ENCODE results near the gene PON2. TPM values are rescaled to one million over a fixed set of nuclear protein-coding genes. Genes with fewer than 3 reads are reported as not detected.

The PON2 gene
- total and polyA plus RNA-seq, 10 of the 15 experiments (the other 5 are each of a cell fraction or from before 2014, with no cell fraction given) = 22.9 to 127 (median 46.1) TPM

DNA sequence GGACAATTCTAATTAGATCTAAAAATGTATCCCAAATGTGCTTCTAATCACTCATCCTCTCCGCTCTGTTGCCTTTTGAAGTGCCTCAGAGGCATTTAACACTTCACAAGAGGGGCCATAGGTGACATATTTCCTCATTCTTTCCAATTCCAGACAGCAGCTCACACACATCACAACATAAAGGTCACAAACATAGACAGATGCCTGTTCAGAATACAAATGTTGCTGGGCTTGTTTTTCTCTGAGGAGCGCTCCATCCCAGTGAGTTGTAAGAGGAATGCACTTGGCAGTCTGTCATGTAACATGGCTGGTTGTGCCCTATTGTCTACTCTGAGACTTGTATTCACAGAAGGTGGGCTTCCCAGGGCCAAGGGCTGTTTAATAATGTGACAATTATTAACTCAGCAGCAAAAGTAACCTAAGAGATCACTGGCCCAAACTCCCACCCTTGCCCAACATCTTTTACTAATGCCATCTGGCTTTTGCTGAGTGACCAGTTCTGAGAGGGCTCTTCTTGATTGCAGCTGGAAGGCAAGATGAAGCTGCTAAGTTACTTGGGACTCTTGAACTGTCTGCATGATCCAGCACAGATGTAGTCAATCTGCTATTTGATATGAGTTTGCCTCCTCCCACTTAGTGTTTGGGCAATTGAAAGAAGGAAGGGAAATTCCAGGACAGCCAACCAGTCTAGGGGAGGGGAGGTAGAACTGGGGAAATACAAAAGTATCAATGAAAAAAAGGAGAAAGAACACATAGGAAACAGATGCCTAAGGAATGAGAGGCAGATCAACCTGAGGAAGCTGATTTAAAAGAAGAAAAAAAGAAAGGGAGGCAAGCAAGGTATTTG, 13.6 kb downstream of the PON2 start (continued):
- TF ChIP-seq FOS (IDR thresholded peaks at IDR 0.05; ENCODE audit: borderline replicate concordance, extremely low read depth, insufficient read length) (no peak), NFXL1 (IDR thresholded peaks at IDR 0.05; ENCODE audit: borderline replicate concordance) (no peak), NR2C2 (IDR thresholded peaks at IDR 0.05; ENCODE audit: borderline replicate concordance, control insufficient read depth, insufficient read length, low read depth) (no peak), SMARCA5 (IDR thresholded peaks at IDR 0.05) (no peak), RB1 (IDR thresholded peaks at IDR 0.05; ENCODE audit: borderline replicate concordance) (no peak), STAT1 (conservative IDR thresholded peaks at IDR 0.05) (no peak), HDAC6 (IDR thresholded peaks at IDR 0.05; ENCODE audit: unreplicated experiment) (no peak), TCF7 (IDR thresholded peaks at IDR 0.05; ENCODE audit: borderline replicate concordance) (no peak), MTA2 (IDR thresholded peaks at IDR 0.05; ENCODE audit: low read depth) (peak; percentile 49), ZBED1 (IDR thresholded peaks at IDR 0.05; ENCODE audit: borderline replicate concordance) (no peak), GABPA (IDR thresholded peaks at IDR 0.05; ENCODE audit: low read depth) (no peak), RAD21 (IDR thresholded peaks at IDR 0.05; ENCODE audit: insufficient read depth, low read depth, low read length) (no peak)
- TF ChIP-seq, protein P1, sequence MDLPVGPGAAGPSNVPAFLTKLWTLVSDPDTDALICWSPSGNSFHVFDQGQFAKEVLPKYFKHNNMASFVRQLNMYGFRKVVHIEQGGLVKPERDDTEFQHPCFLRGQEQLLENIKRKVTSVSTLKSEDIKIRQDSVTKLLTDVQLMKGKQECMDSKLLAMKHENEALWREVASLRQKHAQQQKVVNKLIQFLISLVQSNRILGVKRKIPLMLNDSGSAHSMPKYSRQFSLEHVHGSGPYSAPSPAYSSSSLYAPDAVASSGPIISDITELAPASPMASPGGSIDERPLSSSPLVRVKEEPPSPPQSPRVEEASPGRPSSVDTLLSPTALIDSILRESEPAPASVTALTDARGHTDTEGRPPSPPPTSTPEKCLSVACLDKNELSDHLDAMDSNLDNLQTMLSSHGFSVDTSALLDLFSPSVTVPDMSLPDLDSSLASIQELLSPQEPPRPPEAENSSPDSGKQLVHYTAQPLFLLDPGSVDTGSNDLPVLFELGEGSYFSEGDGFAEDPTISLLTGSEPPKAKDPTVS (IDR thresholded peaks at IDR 0.05; ENCODE audit: low read depth, low read length) = no peak
- TF ChIP-seq, protein P2, sequence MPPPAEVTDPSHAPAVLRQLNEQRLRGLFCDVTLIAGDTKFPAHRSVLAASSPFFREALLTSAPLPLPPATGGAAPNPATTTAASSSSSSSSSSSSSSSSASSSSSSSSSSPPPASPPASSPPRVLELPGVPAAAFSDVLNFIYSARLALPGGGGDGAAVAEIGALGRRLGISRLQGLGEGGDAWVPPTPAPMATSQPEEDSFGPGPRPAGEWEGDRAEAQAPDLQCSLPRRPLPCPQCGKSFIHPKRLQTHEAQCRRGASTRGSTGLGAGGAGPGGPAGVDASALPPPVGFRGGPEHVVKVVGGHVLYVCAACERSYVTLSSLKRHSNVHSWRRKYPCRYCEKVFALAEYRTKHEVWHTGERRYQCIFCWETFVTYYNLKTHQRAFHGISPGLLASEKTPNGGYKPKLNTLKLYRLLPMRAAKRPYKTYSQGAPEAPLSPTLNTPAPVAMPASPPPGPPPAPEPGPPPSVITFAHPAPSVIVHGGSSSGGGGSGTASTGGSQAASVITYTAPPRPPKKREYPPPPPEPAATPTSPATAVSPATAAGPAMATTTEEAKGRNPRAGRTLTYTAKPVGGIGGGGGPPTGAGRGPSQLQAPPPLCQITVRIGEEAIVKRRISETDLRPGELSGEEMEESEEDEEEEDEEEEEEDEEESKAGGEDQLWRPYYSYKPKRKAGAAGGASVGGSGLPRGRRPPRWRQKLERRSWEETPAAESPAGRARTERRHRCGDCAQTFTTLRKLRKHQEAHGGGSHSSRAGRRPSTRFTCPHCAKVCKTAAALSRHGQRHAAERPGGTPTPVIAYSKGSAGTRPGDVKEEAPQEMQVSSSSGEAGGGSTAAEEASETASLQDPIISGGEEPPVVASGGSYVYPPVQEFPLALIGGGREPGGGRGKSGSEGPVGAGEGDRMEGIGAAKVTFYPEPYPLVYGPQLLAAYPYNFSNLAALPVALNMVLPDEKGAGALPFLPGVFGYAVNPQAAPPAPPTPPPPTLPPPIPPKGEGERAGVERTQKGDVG (CRISPR knock-in tag; IDR thresholded peaks at IDR 0.05) = no peak
- TF ChIP-seq, protein P3, sequence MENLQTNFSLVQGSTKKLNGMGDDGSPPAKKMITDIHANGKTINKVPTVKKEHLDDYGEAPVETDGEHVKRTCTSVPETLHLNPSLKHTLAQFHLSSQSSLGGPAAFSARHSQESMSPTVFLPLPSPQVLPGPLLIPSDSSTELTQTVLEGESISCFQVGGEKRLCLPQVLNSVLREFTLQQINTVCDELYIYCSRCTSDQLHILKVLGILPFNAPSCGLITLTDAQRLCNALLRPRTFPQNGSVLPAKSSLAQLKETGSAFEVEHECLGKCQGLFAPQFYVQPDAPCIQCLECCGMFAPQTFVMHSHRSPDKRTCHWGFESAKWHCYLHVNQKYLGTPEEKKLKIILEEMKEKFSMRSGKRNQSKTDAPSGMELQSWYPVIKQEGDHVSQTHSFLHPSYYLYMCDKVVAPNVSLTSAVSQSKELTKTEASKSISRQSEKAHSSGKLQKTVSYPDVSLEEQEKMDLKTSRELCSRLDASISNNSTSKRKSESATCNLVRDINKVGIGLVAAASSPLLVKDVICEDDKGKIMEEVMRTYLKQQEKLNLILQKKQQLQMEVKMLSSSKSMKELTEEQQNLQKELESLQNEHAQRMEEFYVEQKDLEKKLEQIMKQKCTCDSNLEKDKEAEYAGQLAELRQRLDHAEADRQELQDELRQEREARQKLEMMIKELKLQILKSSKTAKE (IDR thresholded peaks at IDR 0.05; ENCODE audit: low read depth, poor library complexity, severe bottlenecking) = peak; percentile 40
- TF ChIP-seq, protein P4, sequence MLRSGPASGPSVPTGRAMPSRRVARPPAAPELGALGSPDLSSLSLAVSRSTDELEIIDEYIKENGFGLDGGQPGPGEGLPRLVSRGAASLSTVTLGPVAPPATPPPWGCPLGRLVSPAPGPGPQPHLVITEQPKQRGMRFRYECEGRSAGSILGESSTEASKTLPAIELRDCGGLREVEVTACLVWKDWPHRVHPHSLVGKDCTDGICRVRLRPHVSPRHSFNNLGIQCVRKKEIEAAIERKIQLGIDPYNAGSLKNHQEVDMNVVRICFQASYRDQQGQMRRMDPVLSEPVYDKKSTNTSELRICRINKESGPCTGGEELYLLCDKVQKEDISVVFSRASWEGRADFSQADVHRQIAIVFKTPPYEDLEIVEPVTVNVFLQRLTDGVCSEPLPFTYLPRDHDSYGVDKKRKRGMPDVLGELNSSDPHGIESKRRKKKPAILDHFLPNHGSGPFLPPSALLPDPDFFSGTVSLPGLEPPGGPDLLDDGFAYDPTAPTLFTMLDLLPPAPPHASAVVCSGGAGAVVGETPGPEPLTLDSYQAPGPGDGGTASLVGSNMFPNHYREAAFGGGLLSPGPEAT (IDR thresholded peaks at IDR 0.05; ENCODE audit: low read depth) = peak; percentile 69
- TF ChIP-seq, protein P5, sequence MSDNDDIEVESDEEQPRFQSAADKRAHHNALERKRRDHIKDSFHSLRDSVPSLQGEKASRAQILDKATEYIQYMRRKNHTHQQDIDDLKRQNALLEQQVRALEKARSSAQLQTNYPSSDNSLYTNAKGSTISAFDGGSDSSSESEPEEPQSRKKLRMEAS (IDR thresholded peaks at IDR 0.05; ENCODE audit: low read depth, low read length) = no peak
